Uterus (tissue), 2 donors: ENCODE data around the gene EFNA3.

Experiments
- CTCF ChIP-seq, 4 experiments: fragments of 200-600 bp in 2 of 4; fragments of 450-650 bp in 2 of 4; sonication (generic) in 2 of 4; IDR thresholded peaks; one replicate each; pipeline ENCODE4 v1.5.1; 2016 to 2019; ENCODE audit warnings: antibody characterized with exemption in 4 of 4, mild to moderate bottlenecking in 2 of 4, moderate library complexity in 1 of 4
- POLR2A ChIP-seq, 2 donors: fragments of 450-650 bp; IDR thresholded peaks; one replicate each; pipeline ENCODE4 v1.6.1; 2016; ENCODE audit warnings: antibody characterized with exemption in 2 of 2, mild to moderate bottlenecking in 1 of 2, moderate library complexity in 1 of 2

DNA sequence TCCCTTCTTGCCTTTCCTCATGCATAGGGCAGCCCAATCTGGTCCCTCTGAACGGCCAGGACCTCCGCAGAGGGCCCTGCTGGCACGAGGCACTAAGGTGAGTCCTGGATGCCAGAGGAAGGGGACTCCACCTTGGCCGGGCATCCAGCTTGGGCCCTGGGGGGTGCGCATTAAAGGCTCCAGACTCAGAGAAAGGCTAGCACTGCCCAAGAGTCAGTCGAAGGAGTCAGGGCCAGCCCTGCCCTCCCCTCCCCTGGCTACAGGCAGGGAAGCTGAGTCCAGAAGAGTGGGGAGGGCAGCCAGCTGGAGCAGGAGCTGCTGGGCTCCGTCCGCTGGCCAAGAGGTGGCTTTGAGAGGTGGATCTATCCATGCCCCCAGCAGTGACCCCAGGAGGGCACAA is 17.9 kb upstream of the EFNA3 start:
- TF ChIP-seq POLR2A (IDR thresholded peaks at IDR 0.05) = no peak
- TF ChIP-seq CTCF (IDR thresholded peaks at IDR 0.05) = no peak
